Panc1 (cell line): ENCODE measurements around the gene PLOD3. TPM values are rescaled to one million over a fixed set of nuclear protein-coding genes. Genes with fewer than 3 reads are reported as not detected.

ENCODE experiments used
- ATAC-seq: fragments of 200-7000 bp; cut with Tn5 transposase; 2 replicates; pipeline ENCODE4 v1.9.1; 2020; ENCODE audit warnings: mild to moderate bottlenecking, moderate library complexity
- BruUV-seq: library from RNA; stranded (reverse); fragments of 400-500 nt; replicated peaks from 2 replicates; lab custom pipeline; 2021; lab: Mats Ljungman, UMichigan
- CTCF ChIA-PET: fragments of 300-600 bp; sonication (Branson Sonifier 250); formaldehyde crosslinking; loops from one replicate; lab custom pipeline; 2022; ENCODE audit warnings: antibody characterized with exemption; lab: Charles Lee
- POLR2A ChIA-PET: fragments of 300-600 bp; sonication (Branson Sonifier 250); formaldehyde crosslinking; loops from one replicate; lab custom pipeline; 2022; ENCODE audit warnings: antibody characterized with exemption; lab: Charles Lee
- DNase-seq: peaks from one replicate; pipeline ENCODE4 v3.0.0-alpha.2; 2010; ENCODE audit warnings: low read depth, low spot score
- H3K27ac ChIP-seq: 2 replicates; pipeline ENCODE4 v1.5.1; 2011; ENCODE audit warnings: mild to moderate bottlenecking, low read length, inconsistent platforms
- H3K27me3 ChIP-seq: fragments of 200-500 bp; sonication (Bioruptor generic); 2 replicates; pipeline ENCODE4 v1.6.0; 2014; ENCODE audit warnings: low read length, inconsistent platforms; ENCODE audit not compliant: control insufficient read depth, insufficient read depth
- H3K36me3 ChIP-seq: fragments of 200-500 bp; sonication (Bioruptor generic); 2 replicates; pipeline ENCODE4 v1.5.1; 2014; ENCODE audit warnings: inconsistent platforms, mild to moderate bottlenecking, low read length, moderate library complexity; ENCODE audit not compliant: control insufficient read depth, insufficient read depth
- H3K4me1 ChIP-seq: 2 replicates; pipeline ENCODE4 v1.5.1; 2011; ENCODE audit warnings: inconsistent platforms, mild to moderate bottlenecking, low read length, moderate library complexity; ENCODE audit not compliant: control insufficient read depth, insufficient read depth
- H3K4me3 ChIP-seq, 2 experiments: 2 replicates each; pipeline ENCODE4 v1.5.1; 2011 to 2012; ENCODE audit warnings: low read depth in 2 of 2, low read length in 2 of 2, mild to moderate bottlenecking in 2 of 2, inconsistent platforms in 1 of 2, moderate library complexity in 1 of 2
- H3K9me3 ChIP-seq: fragments of 200-500 bp; sonication (Bioruptor generic); 2 replicates; pipeline ENCODE4 v1.5.1; 2014; ENCODE audit warnings: low read depth, mild to moderate bottlenecking, inconsistent platforms, low read length, moderate library complexity; ENCODE audit not compliant: control insufficient read depth, insufficient read depth
- POLR2AphosphoS5 ChIP-seq: IDR thresholded peaks from 2 replicates; pipeline ENCODE4 v1.6.1; 2012; ENCODE audit warnings: mild to moderate bottlenecking, low read depth, low read length, moderate library complexity
- SIN3A ChIP-seq: IDR thresholded peaks from 2 replicates; pipeline ENCODE4 v1.6.1; 2012; ENCODE audit warnings: low read depth, mild to moderate bottlenecking, low read length, moderate library complexity, borderline replicate concordance; ENCODE audit not compliant: insufficient read depth
- TCF7L2 ChIP-seq: IDR thresholded peaks from 2 replicates; pipeline ENCODE4 v1.6.1; 2011; ENCODE audit warnings: mild to moderate bottlenecking, low read depth, low read length, inconsistent platforms
- in situ Hi-C: cut with HindIII; loops from 2 replicates; pipeline ENCODE4 v1.10.0; 2016; ENCODE audit warnings: low sequenced_read_pairs, low pct_unique_long_range_greater_than_20kb
- intact Hi-C: fragments of 100-400 bp; cut with micrococcal nuclease; formaldehyde crosslinking; loops from one replicate; pipeline ENCODE4 v1.10.0; 2022; ENCODE audit not compliant: unreplicated experiment
- total RNA-seq: library from RNA; stranded (reverse); gene quantifications from one replicate; pipeline ENCODE4 v1.2.1, GENCODE V29; 2021; ENCODE audit not compliant: unreplicated experiment
- TF ChIP-seq, protein P1 (sequence below), 2 experiments: IDR thresholded peaks; 2 replicates each; pipeline ENCODE4 v1.6.1; 2011 to 2012; ENCODE audit warnings: low read depth in 2 of 2, control low read depth in 1 of 2, low read length in 1 of 2, mild to moderate bottlenecking in 1 of 2, moderate library complexity in 1 of 2; ENCODE audit not compliant: insufficient read depth in 1 of 2
- TF ChIP-seq, protein P2 (sequence below): fragments of 450-650 bp; IDR thresholded peaks from 2 replicates; pipeline ENCODE4 v1.5.1; 2017; ENCODE audit warnings: mild to moderate bottlenecking

Gene PLOD3
- total RNA-seq, 1 experiment from 2014 or later: 93.0 TPM

DNA sequence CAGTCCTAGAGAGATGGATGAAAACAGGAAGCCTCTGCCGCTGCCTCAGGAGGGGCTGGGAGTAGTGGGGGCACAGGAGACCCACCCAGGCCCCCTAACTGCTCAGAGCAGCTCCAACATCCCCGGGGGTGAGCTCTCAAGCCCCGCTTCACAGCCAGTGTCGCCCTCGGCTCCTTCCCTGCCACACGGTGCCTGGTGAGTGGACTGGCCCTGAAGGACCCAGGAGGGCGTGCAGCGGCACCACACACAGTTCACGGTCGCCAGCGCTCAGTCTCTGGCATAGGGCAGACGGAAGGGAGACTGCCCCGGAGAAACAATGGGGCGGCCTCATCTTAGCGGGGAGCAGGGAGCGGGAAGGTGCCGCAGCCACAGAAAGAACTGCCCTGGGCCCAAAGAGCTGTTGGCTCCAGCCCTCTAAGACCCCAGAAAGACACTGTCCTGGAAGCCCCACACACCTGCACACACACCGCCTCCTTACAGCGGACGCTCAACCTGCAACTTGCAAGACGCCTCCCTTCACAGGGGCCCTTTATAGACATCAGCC, 19.0 kb upstream of the PLOD3 start:
- Histone ChIP-seq H3K27me3 (no peaks in the 10 kb centered on the region), H3K27ac (no peak overlapping the region), H3K36me3 (no peaks in the 10 kb centered on the region), H3K4me1 (peaks cover 6% of the 10 kb centered on the region; the same call in 1 of the 2 replicates), H3K4me3 (no peak overlapping the region), H3K9me3 (no peaks in the 10 kb centered on the region)
- no peak for DNase-seq
- no peak for ATAC-seq
- ChIA-PET CTCF (no interaction called here), POLR2A (no interaction called here)
- intact Hi-C loops (no loop called here), in situ Hi-C loops (no loop called here)
- BruUV-seq: no TSS peak
- TF ChIP-seq POLR2AphosphoS5 (no peak), TCF7L2 (no peak), SIN3A (no peak)
- TF ChIP-seq, protein P1, sequence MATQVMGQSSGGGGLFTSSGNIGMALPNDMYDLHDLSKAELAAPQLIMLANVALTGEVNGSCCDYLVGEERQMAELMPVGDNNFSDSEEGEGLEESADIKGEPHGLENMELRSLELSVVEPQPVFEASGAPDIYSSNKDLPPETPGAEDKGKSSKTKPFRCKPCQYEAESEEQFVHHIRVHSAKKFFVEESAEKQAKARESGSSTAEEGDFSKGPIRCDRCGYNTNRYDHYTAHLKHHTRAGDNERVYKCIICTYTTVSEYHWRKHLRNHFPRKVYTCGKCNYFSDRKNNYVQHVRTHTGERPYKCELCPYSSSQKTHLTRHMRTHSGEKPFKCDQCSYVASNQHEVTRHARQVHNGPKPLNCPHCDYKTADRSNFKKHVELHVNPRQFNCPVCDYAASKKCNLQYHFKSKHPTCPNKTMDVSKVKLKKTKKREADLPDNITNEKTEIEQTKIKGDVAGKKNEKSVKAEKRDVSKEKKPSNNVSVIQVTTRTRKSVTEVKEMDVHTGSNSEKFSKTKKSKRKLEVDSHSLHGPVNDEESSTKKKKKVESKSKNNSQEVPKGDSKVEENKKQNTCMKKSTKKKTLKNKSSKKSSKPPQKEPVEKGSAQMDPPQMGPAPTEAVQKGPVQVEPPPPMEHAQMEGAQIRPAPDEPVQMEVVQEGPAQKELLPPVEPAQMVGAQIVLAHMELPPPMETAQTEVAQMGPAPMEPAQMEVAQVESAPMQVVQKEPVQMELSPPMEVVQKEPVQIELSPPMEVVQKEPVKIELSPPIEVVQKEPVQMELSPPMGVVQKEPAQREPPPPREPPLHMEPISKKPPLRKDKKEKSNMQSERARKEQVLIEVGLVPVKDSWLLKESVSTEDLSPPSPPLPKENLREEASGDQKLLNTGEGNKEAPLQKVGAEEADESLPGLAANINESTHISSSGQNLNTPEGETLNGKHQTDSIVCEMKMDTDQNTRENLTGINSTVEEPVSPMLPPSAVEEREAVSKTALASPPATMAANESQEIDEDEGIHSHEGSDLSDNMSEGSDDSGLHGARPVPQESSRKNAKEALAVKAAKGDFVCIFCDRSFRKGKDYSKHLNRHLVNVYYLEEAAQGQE (IDR thresholded peaks at IDR 0.05; ENCODE audit: insufficient read depth in 1 of 2, low read depth in 2 of 2, low read length in 1 of 2): no peak
- TF ChIP-seq, protein P2, sequence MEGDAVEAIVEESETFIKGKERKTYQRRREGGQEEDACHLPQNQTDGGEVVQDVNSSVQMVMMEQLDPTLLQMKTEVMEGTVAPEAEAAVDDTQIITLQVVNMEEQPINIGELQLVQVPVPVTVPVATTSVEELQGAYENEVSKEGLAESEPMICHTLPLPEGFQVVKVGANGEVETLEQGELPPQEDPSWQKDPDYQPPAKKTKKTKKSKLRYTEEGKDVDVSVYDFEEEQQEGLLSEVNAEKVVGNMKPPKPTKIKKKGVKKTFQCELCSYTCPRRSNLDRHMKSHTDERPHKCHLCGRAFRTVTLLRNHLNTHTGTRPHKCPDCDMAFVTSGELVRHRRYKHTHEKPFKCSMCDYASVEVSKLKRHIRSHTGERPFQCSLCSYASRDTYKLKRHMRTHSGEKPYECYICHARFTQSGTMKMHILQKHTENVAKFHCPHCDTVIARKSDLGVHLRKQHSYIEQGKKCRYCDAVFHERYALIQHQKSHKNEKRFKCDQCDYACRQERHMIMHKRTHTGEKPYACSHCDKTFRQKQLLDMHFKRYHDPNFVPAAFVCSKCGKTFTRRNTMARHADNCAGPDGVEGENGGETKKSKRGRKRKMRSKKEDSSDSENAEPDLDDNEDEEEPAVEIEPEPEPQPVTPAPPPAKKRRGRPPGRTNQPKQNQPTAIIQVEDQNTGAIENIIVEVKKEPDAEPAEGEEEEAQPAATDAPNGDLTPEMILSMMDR: no peak

DNA sequence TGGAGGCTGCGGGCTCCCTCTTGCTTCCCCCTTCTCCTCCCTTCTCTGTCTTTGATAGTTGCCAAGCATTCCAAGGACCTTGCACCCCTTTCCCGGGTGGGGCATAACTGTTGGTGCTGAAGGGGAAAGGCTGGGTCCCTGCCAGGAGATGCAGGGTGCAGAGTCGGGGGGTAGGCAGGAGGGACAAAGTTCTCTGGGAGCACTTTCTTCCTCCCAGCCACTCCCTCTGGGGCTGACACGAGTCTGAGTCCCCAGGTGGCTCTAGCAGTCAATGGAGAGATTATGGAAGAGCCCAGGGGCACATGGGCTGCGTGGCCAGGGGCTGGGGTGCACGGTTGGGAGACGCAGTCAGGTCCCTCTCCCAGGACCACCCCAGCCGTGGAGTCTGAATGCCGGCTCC, 18.1 kb upstream of the PLOD3 start:
- intact Hi-C loops (no loop called here), in situ Hi-C loops (no loop called here)
- Histone ChIP-seq H3K36me3 (no peaks in the 10 kb centered on the region), H3K4me3 (no peak overlapping the region), H3K9me3 (no peaks in the 10 kb centered on the region), H3K4me1 (peaks cover 6% of the 10 kb centered on the region; the same call in 1 of the 2 replicates), H3K27ac (no peak overlapping the region), H3K27me3 (no peaks in the 10 kb centered on the region)
- TF ChIP-seq, protein P2: no peak
- TF ChIP-seq TCF7L2 (no peak), SIN3A (no peak), POLR2AphosphoS5 (no peak)
- TF ChIP-seq, protein P1 (IDR thresholded peaks at IDR 0.05; ENCODE audit: insufficient read depth in 1 of 2, low read depth in 2 of 2, low read length in 1 of 2): no peak
- ChIA-PET CTCF (no interaction called here), POLR2A (no interaction called here)
- no TSS peak for BruUV-seq
- ATAC-seq: no peak
- no peak for DNase-seq
